Suprapubic skin (tissue), 4 donors: Measurements from ENCODE around the gene FGF3. TPM values are rescaled to one million over a fixed set of nuclear protein-coding genes. Genes with fewer than 3 reads are reported as not detected.

Experiments used
- DNase-seq, 2 donors: peaks; one replicate each; pipeline ENCODE4 v3.0.0-alpha.2; 2019; ENCODE audit warnings: low spot score in 2 of 2
- H3K27ac ChIP-seq: fragments of 200-600 bp; sonication (generic); one replicate; pipeline ENCODE4 v1.5.1; 2019
- H3K27me3 ChIP-seq: fragments of 200-600 bp; sonication (generic); one replicate; pipeline ENCODE4 v1.5.1; 2019
- H3K36me3 ChIP-seq: fragments of 200-600 bp; sonication (generic); one replicate; pipeline ENCODE4 v1.5.1; 2019
- H3K4me1 ChIP-seq: fragments of 200-600 bp; sonication (generic); one replicate; pipeline ENCODE4 v1.5.1; 2019
- H3K4me3 ChIP-seq: fragments of 200-600 bp; sonication (generic); one replicate; pipeline ENCODE4 v1.5.1; 2019; ENCODE audit warnings: mild to moderate bottlenecking
- H3K9me3 ChIP-seq: fragments of 200-600 bp; sonication (generic); one replicate; pipeline ENCODE4 v1.5.1; 2019
- EP300 ChIP-seq: sonication (generic); formaldehyde crosslinking; IDR thresholded peaks from one replicate; pipeline ENCODE4 v1.6.1; 2017; ENCODE audit warnings: antibody characterized with exemption
- POLR2A ChIP-seq, 2 donors: fragments of 450-650 bp; IDR thresholded peaks; one replicate each; pipeline ENCODE4 v1.6.1; 2017; ENCODE audit warnings: antibody characterized with exemption in 2 of 2, mild to moderate bottlenecking in 2 of 2, moderate library complexity in 2 of 2
- POLR2AphosphoS5 ChIP-seq, 3 donors: sonication (generic); formaldehyde crosslinking; IDR thresholded peaks; one replicate each; pipeline ENCODE4 v1.6.1; 2017; ENCODE audit warnings: antibody characterized with exemption in 3 of 3
- WGBS: methylation state at CpG from one replicate; pipeline ENCODE4 v1.1.5; 2018; 5-methylcytosine and 5-hydroxymethylcytosine counted together
- total RNA-seq, 4 donors: library from RNA; depleted of rRNA; stranded (reverse); fragments of >200 nt; gene quantifications; one replicate each; pipeline ENCODE4 v1.1.0, GENCODE V29; 2016
- TF ChIP-seq, protein P1 (sequence below), 2 donors: fragments of 200-600 bp in 1 of 2; fragments of 450-650 bp in 1 of 2; sonication (generic) in 1 of 2; IDR thresholded peaks; one replicate each; pipeline ENCODE4 v1.5.1; 2016 to 2019; ENCODE audit warnings: antibody characterized with exemption in 2 of 2, mild to moderate bottlenecking in 1 of 2, moderate library complexity in 1 of 2

Gene FGF3
- total RNA-seq, 4 donors from 2014 or later, result not detected

DNA sequence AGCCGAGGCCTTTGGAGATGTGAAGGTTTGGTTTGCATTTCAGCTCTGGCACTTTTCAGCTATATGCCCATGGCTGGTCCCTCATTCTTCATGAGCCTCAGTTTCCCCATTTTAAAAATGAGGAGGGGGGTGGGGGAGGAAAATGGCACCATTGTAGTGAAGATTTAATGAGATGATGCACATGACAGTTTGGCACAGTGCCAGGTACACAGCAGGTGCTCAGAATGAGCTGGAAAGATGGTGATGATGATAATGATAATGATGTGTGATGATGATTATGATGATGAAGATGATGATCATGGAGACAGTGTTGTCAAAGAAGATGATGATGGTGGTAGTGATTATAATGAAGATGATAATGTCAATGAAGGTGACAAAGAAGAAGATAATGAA, 24.3 kb upstream of the FGF3 start:
- no peaks in the 10 kb centered on the region for H3K4me1 ChIP-seq
- no peak for TF ChIP-seq POLR2AphosphoS5 (IDR thresholded peaks at IDR 0.05)
- no peak for TF ChIP-seq POLR2A (IDR thresholded peaks at IDR 0.05)
- TF ChIP-seq, protein P1, sequence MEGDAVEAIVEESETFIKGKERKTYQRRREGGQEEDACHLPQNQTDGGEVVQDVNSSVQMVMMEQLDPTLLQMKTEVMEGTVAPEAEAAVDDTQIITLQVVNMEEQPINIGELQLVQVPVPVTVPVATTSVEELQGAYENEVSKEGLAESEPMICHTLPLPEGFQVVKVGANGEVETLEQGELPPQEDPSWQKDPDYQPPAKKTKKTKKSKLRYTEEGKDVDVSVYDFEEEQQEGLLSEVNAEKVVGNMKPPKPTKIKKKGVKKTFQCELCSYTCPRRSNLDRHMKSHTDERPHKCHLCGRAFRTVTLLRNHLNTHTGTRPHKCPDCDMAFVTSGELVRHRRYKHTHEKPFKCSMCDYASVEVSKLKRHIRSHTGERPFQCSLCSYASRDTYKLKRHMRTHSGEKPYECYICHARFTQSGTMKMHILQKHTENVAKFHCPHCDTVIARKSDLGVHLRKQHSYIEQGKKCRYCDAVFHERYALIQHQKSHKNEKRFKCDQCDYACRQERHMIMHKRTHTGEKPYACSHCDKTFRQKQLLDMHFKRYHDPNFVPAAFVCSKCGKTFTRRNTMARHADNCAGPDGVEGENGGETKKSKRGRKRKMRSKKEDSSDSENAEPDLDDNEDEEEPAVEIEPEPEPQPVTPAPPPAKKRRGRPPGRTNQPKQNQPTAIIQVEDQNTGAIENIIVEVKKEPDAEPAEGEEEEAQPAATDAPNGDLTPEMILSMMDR (IDR thresholded peaks at IDR 0.05), result no peak
- no peaks in the 10 kb centered on the region for H3K9me3 ChIP-seq
- H3K27me3 ChIP-seq, result peaks cover 30% of the 10 kb centered on the region
- no peak overlapping the region for H3K4me3 ChIP-seq
- WGBS, result 50% methylated on average over 1 of the region's 1 CpG
- no peak for DNase-seq
- no peaks in the 10 kb centered on the region for H3K36me3 ChIP-seq
- H3K27ac ChIP-seq, result no peak overlapping the region

- H3K36me3 ChIP-seq, result no peaks in the 10 kb centered on the region
Measured at GRCh38 chr11:69842746-69843528, 23.7 kb upstream of the FGF3 start.

DNA sequence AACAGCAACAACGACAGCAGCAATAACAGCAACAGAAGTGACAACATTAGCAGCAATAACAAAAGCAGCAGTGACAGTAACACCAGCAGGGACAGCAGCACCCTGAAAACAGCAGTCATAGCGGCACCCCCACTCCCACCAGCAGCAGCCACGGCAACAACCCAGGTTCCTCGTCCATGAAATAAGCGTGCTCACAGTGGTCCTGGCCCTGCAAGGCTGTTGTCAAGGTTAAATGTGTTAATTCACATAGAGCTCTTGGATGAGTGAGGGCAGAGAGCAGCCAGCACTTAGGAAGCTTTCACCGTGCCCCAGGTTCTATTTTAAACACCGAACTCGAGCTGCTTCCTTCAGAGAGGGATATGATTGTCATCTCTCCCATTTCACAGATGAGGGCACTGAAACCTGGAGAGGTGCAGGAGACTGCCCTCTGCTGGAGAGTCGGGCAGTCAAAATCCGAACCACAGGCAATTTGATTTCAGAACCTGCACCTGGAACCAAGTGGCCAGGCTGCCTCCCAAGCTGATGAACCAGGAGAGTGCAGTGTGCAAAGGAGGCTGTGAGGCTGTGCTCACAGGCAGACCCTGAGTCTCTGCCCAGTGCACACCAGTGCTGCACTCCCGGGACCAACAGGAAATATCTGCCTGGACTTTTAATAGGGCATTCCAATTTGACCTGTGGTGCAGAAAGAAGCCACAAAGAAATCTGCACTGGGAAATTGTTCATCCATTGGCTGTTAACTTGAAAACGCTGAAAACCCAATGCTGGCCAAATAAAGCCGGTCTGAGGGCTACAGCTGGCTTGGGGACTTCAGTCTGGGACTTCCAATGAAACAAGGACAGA, 22.9 kb upstream of the FGF3 start:
- no peak overlapping the region for H3K27ac ChIP-seq
- H3K9me3 ChIP-seq, result no peaks in the 10 kb centered on the region
- no peaks in the 10 kb centered on the region for H3K36me3 ChIP-seq
- H3K4me3 ChIP-seq, result no peak overlapping the region
- no peaks in the 10 kb centered on the region for H3K4me1 ChIP-seq
- TF ChIP-seq, protein P1 (IDR thresholded peaks at IDR 0.05), result no peak
- TF ChIP-seq POLR2A (IDR thresholded peaks at IDR 0.05), result no peak
- TF ChIP-seq EP300, result no peak
- TF ChIP-seq POLR2AphosphoS5 (IDR thresholded peaks at IDR 0.05), result no peak
- H3K27me3 ChIP-seq, result peaks cover 30% of the 10 kb centered on the region
- 79% methylated on average over 8 of the region's 13 CpGs for WGBS
- peak in 1 of 2 donors; percentile 40 for DNase-seq

More at GRCh38 chr11:69842746-69843528, 23.7 kb upstream of the FGF3 start:
- Histone ChIP-seq H3K4me1 (no peaks in the 10 kb centered on the region), H3K27ac (no peak overlapping the region), H3K27me3 (peaks cover 30% of the 10 kb centered on the region), H3K4me3 (no peak overlapping the region), H3K9me3 (no peaks in the 10 kb centered on the region)
- no peak for TF ChIP-seq POLR2AphosphoS5 (IDR thresholded peaks at IDR 0.05)
- peak in 1 of 2 donors; percentile 48 for DNase-seq
- 58% methylated on average over 7 of the region's 7 CpGs for WGBS

DNA sequence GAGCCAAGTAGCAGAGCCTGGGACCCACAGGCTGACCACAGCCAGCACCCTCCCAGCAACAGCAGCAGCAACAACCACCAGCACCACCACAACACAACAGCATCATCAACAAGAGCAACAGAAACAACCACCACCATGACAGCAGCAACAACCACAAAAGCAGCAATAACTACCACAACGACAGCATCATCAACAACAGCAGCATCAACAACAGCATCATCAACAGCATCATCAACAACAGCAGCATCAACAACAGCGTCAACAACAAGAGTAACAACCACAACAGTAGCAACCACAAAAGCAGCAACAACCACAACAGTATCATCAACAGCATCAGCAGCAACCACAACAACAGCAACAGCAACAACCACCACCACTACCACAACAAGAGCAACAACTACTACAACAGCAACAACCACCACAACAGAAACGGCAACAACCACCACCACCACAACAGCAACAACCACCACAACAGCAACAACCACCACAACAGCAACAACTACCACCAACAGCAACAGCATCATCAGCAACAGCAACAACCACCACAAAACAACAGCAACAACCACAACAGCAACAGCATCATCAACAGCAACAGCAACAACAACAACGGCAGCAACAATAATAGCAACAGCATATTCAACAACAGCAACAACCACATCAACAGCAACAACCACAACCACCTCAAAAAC, 22.1 kb upstream of the FGF3 start:
- DNase-seq, result no peak
- TF ChIP-seq, protein P1 (IDR thresholded peaks at IDR 0.05), result no peak
- TF ChIP-seq POLR2AphosphoS5 (IDR thresholded peaks at IDR 0.05) (no peak), POLR2A (IDR thresholded peaks at IDR 0.05) (no peak), EP300 (no peak)
- 46% methylated on average over 4 of the region's 4 CpGs for WGBS

DNA sequence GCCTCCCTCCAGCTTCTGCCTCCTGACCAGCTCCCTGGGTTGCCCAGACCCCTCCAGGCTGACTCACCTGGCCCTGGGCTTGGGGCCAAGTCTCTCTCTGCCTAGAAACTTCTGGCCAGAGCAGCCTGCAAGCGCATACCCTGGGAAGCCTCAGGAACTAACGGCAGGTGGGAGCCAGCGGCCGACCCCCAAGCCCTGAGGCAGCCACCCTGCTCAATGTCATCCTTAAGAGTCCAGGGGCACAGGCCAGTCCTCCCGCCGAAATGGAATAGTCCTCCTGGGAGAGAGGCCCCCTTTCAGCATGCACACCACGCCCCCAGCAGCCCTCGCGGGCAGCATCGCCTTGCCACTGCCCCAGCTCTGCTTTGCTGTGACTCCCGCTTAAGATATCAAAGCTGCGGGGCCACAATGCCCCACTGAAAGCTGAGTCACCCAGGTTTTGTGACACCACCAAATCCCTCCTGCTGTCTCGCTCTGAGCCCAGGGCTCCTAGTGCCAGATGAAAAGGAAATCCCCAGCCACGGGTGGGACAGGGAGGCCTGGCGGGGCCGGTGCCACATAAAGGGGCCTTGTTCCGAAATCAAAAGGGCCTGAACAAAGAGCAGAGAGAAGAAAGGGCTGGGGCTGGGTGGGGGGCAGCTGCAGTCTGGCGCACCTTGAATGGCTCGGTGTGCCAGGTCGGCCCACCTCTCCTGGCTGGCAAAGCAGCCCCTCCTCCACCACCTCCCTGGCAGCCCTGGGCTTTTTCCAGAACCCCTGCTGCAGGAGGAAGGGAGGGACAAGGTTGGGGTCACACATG, 21.4 kb upstream of the FGF3 start:
- Histone ChIP-seq H3K4me1 (no peaks in the 10 kb centered on the region), H3K9me3 (no peaks in the 10 kb centered on the region), H3K4me3 (no peak overlapping the region), H3K27ac (no peak overlapping the region), H3K36me3 (no peaks in the 10 kb centered on the region), H3K27me3 (peaks cover 39% of the 10 kb centered on the region)
- TF ChIP-seq POLR2AphosphoS5 (IDR thresholded peaks at IDR 0.05) (no peak), POLR2A (IDR thresholded peaks at IDR 0.05) (no peak), EP300 (no peak)
- TF ChIP-seq, protein P1 (IDR thresholded peaks at IDR 0.05), result no peak
- peak in 1 of 2 donors; percentile 53 for DNase-seq
- 49% methylated on average over 11 of the region's 20 CpGs for WGBS

More for the DNA sequence above, 22.1 kb upstream of the FGF3 start:
- Histone ChIP-seq H3K27me3 (peaks cover 33% of the 10 kb centered on the region), H3K4me1 (no peaks in the 10 kb centered on the region), H3K27ac (no peak overlapping the region), H3K36me3 (no peaks in the 10 kb centered on the region), H3K9me3 (no peaks in the 10 kb centered on the region), H3K4me3 (no peak overlapping the region)
